GM06990 (cell line): Measurements from ENCODE around the gene SMPX.

Experiments
- DNase-seq: peaks from one replicate; pipeline ENCODE4 v3.0.0-alpha.2; 2011; ENCODE audit not compliant: insufficient read length; ENCODE audit errors: extremely low read depth
- H3K27me3 ChIP-seq: replicated peaks from 2 replicates; pipeline ENCODE4 v1.6.0; 2011; ENCODE audit warnings: low read length; ENCODE audit not compliant: control insufficient read depth, insufficient read depth
- H3K36me3 ChIP-seq: 2 replicates; pipeline ENCODE4 v1.5.1; 2011; ENCODE audit warnings: low read length; ENCODE audit not compliant: control insufficient read depth, insufficient read depth
- H3K4me3 ChIP-seq: replicated peaks from 2 replicates; pipeline ENCODE4 v1.5.1; 2011; ENCODE audit warnings: low read depth, mild to moderate bottlenecking, control low read depth, low read length
- TF ChIP-seq, protein P1 (sequence below): IDR thresholded peaks from 2 replicates; pipeline ENCODE4 v1.5.1; 2011; ENCODE audit warnings: low read length, control low read depth, mild to moderate bottlenecking, inconsistent platforms; ENCODE audit not compliant: insufficient read depth, poor library complexity, severe bottlenecking

The SMPX gene

DNA sequence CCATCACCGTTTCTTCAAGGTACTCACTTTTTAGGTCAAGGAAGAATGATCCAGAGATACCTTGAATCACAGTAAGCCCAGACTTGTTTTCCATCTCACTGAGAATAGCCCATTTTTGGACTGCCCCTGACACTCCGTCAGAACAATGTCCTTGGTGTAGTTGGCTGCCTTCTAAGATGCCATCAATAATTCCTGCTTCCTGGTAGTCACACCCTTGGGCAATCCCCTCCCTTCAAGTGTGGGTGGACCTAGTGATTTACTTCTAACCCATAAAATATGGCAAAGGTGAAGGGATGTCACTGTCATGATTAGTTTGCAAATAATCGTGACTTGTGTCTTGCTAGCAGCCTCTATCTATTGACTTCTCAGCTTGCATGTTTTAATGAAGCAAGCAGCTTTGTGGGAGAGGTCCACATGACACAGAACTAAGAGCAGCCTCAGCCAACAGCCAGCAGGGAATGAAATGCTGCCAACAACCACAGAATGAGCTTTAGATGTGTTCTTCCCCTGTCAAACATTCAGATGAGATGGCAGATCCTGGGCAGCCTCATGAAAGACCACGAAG is 79.8 kb downstream of the SMPX start:
- Histone ChIP-seq H3K36me3 (no peaks in the 10 kb centered on the region), H3K4me3 (no peak overlapping the region), H3K27me3 (no peaks in the 10 kb centered on the region)
- TF ChIP-seq, protein P1, sequence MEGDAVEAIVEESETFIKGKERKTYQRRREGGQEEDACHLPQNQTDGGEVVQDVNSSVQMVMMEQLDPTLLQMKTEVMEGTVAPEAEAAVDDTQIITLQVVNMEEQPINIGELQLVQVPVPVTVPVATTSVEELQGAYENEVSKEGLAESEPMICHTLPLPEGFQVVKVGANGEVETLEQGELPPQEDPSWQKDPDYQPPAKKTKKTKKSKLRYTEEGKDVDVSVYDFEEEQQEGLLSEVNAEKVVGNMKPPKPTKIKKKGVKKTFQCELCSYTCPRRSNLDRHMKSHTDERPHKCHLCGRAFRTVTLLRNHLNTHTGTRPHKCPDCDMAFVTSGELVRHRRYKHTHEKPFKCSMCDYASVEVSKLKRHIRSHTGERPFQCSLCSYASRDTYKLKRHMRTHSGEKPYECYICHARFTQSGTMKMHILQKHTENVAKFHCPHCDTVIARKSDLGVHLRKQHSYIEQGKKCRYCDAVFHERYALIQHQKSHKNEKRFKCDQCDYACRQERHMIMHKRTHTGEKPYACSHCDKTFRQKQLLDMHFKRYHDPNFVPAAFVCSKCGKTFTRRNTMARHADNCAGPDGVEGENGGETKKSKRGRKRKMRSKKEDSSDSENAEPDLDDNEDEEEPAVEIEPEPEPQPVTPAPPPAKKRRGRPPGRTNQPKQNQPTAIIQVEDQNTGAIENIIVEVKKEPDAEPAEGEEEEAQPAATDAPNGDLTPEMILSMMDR = no peak
- DNase-seq = no peak

DNA sequence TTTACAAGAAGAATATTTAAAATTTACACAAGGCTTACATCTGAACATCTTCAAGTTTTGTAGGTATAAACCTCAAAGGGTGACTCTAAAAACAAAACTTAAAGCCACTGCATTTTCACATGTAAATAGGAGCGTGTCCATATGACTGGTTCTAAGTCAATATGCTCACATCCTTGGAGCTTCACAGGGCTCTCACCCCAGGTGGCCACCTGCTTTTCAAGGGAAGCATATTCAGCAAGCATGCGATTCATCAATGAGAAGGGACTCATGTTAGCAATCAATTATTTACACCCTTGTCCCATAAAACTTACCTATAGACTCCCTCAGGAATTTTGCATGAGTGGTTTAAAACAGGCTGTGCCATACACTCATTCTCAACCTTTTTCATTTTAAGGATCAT is 82.0 kb downstream of the SMPX start:
- DNase-seq = no peak
- Histone ChIP-seq H3K27me3 (no peaks in the 10 kb centered on the region), H3K36me3 (no peaks in the 10 kb centered on the region), H3K4me3 (no peak overlapping the region)
- TF ChIP-seq, protein P1 = no peak

DNA sequence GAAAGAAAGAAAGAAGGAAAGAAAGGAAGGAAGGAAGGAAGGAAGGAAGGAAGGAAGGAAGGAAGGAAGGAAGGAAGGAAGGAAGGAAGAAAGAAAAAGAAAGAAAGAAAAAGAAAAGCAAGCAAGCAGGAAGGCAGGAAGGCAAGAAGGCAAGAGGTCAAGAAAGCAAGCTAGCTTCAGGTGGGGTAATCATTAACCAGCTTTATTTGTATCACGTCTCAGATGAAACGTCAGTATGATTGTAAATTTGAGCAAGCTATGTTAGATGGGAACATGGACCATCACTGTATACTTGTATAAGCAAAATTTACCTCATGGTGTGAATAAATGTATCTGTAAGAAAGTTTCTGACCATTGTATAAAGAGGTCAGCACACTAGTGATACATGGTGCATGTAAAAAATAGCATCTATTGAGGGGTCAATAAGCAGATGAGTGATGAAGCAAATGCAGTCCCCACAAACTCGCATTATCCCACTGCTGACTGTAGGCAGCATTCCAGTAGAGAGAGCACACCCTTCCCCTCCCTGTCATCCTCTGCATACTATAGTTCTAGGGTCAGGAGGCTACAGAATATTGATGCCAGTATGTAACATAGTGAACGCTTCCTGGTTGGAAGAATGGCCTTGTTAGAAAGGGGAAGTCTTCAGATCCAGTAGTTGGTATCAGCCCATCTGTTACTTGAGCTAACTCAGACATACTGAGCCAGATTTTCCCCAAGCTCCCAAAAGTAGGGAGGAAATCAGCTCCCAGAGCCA is 83.3 kb downstream of the SMPX start:
- TF ChIP-seq, protein P1 = no peak
- Histone ChIP-seq H3K4me3 (no peak overlapping the region), H3K36me3 (no peaks in the 10 kb centered on the region), H3K27me3 (no peaks in the 10 kb centered on the region)
- DNase-seq = no peak

DNA sequence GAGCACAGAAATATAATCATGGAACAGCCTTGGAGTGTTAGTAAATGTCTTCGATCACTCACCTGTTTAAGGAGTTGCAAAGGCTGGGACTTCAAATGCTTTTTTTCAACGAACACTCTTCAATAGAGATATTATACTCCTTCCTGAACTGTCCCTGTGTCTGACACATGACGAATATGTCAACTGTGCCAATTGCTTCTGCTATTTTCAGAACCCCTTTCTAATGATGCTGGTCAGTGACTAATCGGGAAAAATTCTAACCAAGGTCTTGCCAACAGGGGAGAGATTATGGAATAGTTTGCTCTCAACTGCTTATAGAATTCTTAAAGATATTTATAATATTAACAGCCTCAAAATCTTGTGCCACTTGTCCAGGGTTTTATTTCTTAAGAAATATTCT is 91.2 kb downstream of the SMPX start:
- no peak for DNase-seq
- no peaks in the 10 kb centered on the region for H3K36me3 ChIP-seq
- no peak overlapping the region for H3K4me3 ChIP-seq
- TF ChIP-seq, protein P1 = no peak
- H3K27me3 ChIP-seq = no peaks in the 10 kb centered on the region

DNA sequence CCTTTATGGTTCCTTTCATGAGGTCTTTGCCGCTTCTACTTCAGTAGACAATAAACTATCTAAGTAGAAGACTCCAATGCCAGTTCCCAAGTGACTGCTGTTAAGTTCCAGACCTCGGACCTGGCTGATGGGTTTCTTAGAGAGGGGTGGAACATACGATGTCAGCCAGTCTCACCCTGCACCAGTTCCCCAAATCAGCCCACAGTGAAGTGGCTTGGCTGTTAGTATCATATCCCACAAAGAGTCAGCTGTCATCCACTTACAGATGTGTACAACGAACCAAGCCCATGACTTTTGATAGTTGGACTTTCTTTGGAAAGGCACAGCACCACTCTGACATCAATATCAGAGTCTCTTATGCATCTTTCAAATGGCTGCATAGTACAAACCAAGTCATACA is 91.7 kb downstream of the SMPX start:
- H3K4me3 ChIP-seq = no peak overlapping the region
- H3K36me3 ChIP-seq = no peaks in the 10 kb centered on the region
- DNase-seq = no peak
- TF ChIP-seq, protein P1 = no peak
- no peaks in the 10 kb centered on the region for H3K27me3 ChIP-seq
